IMR-90 (cell line): ENCODE measurements around the gene IGF2BP1. TPM values are rescaled to one million over a fixed set of nuclear protein-coding genes. Genes with fewer than 3 reads are reported as not detected.
"Not testable (repeated sequence)": the region's sequence is repeated elsewhere in the genome, so short reads cannot be mapped to it uniquely, and the experiment has no call there.

Experiments
- ATAC-seq: fragments of 200-7000 bp; cut with Tn5 transposase; 2 replicates; pipeline ENCODE4 v1.9.1; 2020; ENCODE audit warnings: low read depth, mild to moderate bottlenecking, moderate library complexity
- BruUV-seq: library from RNA; stranded (reverse); fragments of 400-500 nt; replicated peaks from 2 replicates; lab custom pipeline; 2021; lab: Mats Ljungman, UMichigan
- CTCF ChIA-PET: fragments of 300-600 bp; formaldehyde crosslinking; extraction: SDS; loops from one replicate; lab custom pipeline; 2021; ENCODE audit warnings: antibody characterized with exemption; lab: Yijun Ruan, JAX
- POLR2A ChIA-PET: fragments of 300-600 bp; sonication (Branson Sonifier 250); formaldehyde crosslinking; loops from one replicate; lab custom pipeline; 2022; ENCODE audit warnings: antibody characterized with exemption; ENCODE audit not compliant: unreplicated experiment; lab: Charles Lee
- DNase-seq: peaks from one replicate; pipeline ENCODE4 v3.0.0; 2013
- H2AFZ ChIP-seq: replicated peaks from 2 replicates; pipeline ENCODE3; 2013; ENCODE audit warnings: low read length, mild to moderate bottlenecking; ENCODE audit not compliant: poor library complexity
- H2AK5ac ChIP-seq: 2 replicates; pipeline ENCODE4 v1.6.1; 2013; ENCODE audit warnings: low read depth, low read length, inconsistent platforms
- H2AK9ac ChIP-seq: replicated peaks from 2 replicates; pipeline ENCODE3; 2013; ENCODE audit warnings: mild to moderate bottlenecking, low read depth, low read length, moderate library complexity; ENCODE audit not compliant: poor library complexity
- H2BK120ac ChIP-seq: 2 replicates; pipeline ENCODE4 v1.6.1; 2013; ENCODE audit warnings: low read depth, low read length, inconsistent platforms
- H2BK15ac ChIP-seq: 3 replicates; pipeline ENCODE4 v1.6.1; 2013; ENCODE audit warnings: low read depth, low read length, inconsistent platforms
- H2BK20ac ChIP-seq: 2 replicates; pipeline ENCODE4 v1.6.1; 2013; ENCODE audit warnings: low read depth, mild to moderate bottlenecking, inconsistent platforms, low read length, moderate library complexity
- H2BK5ac ChIP-seq: 2 replicates; pipeline ENCODE4 v1.6.1; 2013; ENCODE audit warnings: mild to moderate bottlenecking, low read depth, low read length, inconsistent platforms; ENCODE audit not compliant: poor library complexity, severe bottlenecking
- H3K14ac ChIP-seq: replicated peaks from 2 replicates; pipeline ENCODE4 v1.6.1; 2013; ENCODE audit warnings: low read depth, low read length, inconsistent platforms
- H3K18ac ChIP-seq: 2 replicates; pipeline ENCODE4 v1.6.1; 2013; ENCODE audit warnings: low read depth, low read length, control low read depth
- H3K23ac ChIP-seq: 2 replicates; pipeline ENCODE4 v1.6.1; 2013; ENCODE audit warnings: low read depth, low read length, inconsistent platforms
- H3K27ac ChIP-seq: 2 replicates; pipeline ENCODE4 v1.5.1; 2013; ENCODE audit warnings: mild to moderate bottlenecking, control low read depth, low read length; ENCODE audit not compliant: insufficient read depth
- H3K27me3 ChIP-seq: 2 replicates; pipeline ENCODE4 v1.6.1; 2013; ENCODE audit warnings: low read length; ENCODE audit not compliant: control insufficient read depth, insufficient read depth
- H3K36me3 ChIP-seq: 2 replicates; pipeline ENCODE4 v1.6.1; 2013; ENCODE audit warnings: low read length, mixed read lengths; ENCODE audit not compliant: control insufficient read depth, insufficient read depth
- H3K4ac ChIP-seq: 2 replicates; pipeline ENCODE4 v1.6.1; 2013; ENCODE audit warnings: low read depth, low read length, inconsistent platforms
- H3K4me1 ChIP-seq: 2 replicates; pipeline ENCODE4 v1.6.1; 2013; ENCODE audit warnings: low read length, mixed read lengths; ENCODE audit not compliant: control insufficient read depth, insufficient read depth
- H3K4me2 ChIP-seq: 2 replicates; pipeline ENCODE4 v1.6.1; 2013; ENCODE audit warnings: low read depth, mild to moderate bottlenecking, control low read depth, low read length, moderate library complexity
- H3K4me3 ChIP-seq: 2 replicates; pipeline ENCODE4 v1.5.1; 2013; ENCODE audit warnings: low read depth, mild to moderate bottlenecking, control low read depth, low read length, moderate library complexity; ENCODE audit not compliant: insufficient read depth
- H3K56ac ChIP-seq: 2 replicates; pipeline ENCODE4 v1.6.1; 2013; ENCODE audit warnings: low read length, inconsistent platforms; ENCODE audit not compliant: insufficient read depth; ENCODE audit errors: extremely low read depth
- H3K79me1 ChIP-seq, 2 experiments: 2 replicates each; pipeline ENCODE4 v1.6.1; 2013; ENCODE audit warnings: low read length in 2 of 2, inconsistent platforms in 1 of 2, low read depth in 1 of 2
- H3K9ac ChIP-seq: 2 replicates; pipeline ENCODE4 v1.6.1; 2013; ENCODE audit warnings: low read depth, low read length, control low read depth
- H3K9me1 ChIP-seq: 2 replicates; pipeline ENCODE4 v1.6.1; 2013; ENCODE audit warnings: low read length, inconsistent platforms; ENCODE audit not compliant: insufficient read depth
- H3K9me3 ChIP-seq: 2 replicates; pipeline ENCODE4 v1.6.1; 2013; ENCODE audit warnings: low read length; ENCODE audit not compliant: control insufficient read depth, insufficient read depth
- H4K20me1 ChIP-seq: 2 replicates; pipeline ENCODE4 v1.6.1; 2013; ENCODE audit warnings: low read length, inconsistent platforms; ENCODE audit not compliant: insufficient read depth
- H4K5ac ChIP-seq: 2 replicates; pipeline ENCODE4 v1.6.1; 2013; ENCODE audit warnings: mild to moderate bottlenecking, low read depth, low read length, control low read depth
- H4K8ac ChIP-seq, 2 experiments: 2 replicates each; pipeline ENCODE4 v1.6.1; 2013; ENCODE audit warnings: low read depth in 2 of 2, low read length in 2 of 2, control low read depth in 1 of 2, inconsistent platforms in 1 of 2
- H4K91ac ChIP-seq: 2 replicates; pipeline ENCODE4 v1.6.1; 2013; ENCODE audit warnings: low read depth, low read length, inconsistent platforms; ENCODE audit not compliant: insufficient read depth
- WGBS, 2 experiments: methylation state at CpG; one replicate each; pipeline versions ENCODE4 v1.1.5 to v1.1.7; 2013; ENCODE audit warnings: missing lambda C conversion rate in 2 of 2; ENCODE audit not compliant: insufficient read length in 1 of 2; ENCODE audit errors: extremely low coverage in 2 of 2; 5-methylcytosine and 5-hydroxymethylcytosine counted together
- dilution Hi-C: fragments of 300-500 bp; cut with HindIII; formaldehyde crosslinking; loops from one replicate; pipeline ENCODE4 v1.14.3; 2018; ENCODE audit warnings: low sequenced_read_pairs; ENCODE audit not compliant: unreplicated experiment
- in situ Hi-C: fragments of 300-500 bp; cut with MboI; formaldehyde crosslinking; loops from 3 replicates; pipeline ENCODE4 v1.14.3; 2019; ENCODE audit warnings: low sequenced_read_pairs, inconsistent platforms, mixed read lengths
- intact Hi-C: fragments of 100-400 bp; cut with micrococcal nuclease; formaldehyde crosslinking; loops from 2 replicates; pipeline ENCODE4 v1.10.0; 2022
- polyA plus RNA-seq, 3 experiments: library from polyadenylated mRNA; depleted of rRNA; stranded (reverse); fragments of >200 nt; gene quantifications; 2 replicates each; pipeline ENCODE4 v1.2.3, GENCODE V29; 2012; ENCODE audit warnings: low replicate concordance in 1 of 3
- total RNA-seq: library from RNA; depleted of rRNA; stranded (reverse); fragments of >200 nt; gene quantifications from 2 replicates; pipeline ENCODE4 v1.2.3, GENCODE V29; 2012

IGF2BP1 gene
- total and polyA plus RNA-seq, 2 of the 4 experiments (the other 2 are of a cell fraction) = 10.2 to 13.1 TPM

GRCh38 chr17:49085046-49085445 lies 87.9 kb downstream of the IGF2BP1 start:
- H3K9me3 ChIP-seq, H3K4me1 ChIP-seq, H3K4me2 ChIP-seq, H2BK20ac ChIP-seq, DNase-seq, H3K9me1 ChIP-seq, H3K9ac ChIP-seq, ATAC-seq, H3K23ac ChIP-seq, in situ Hi-C loops, H3K27ac ChIP-seq, H3K18ac ChIP-seq, H3K56ac ChIP-seq, intact Hi-C loops, BruUV-seq, H3K14ac ChIP-seq, H4K8ac ChIP-seq, H4K5ac ChIP-seq, H4K91ac ChIP-seq, POLR2A ChIA-PET, H2AK5ac ChIP-seq, H3K36me3 ChIP-seq, H2BK15ac ChIP-seq, H3K4me3 ChIP-seq, H3K4ac ChIP-seq, H2BK120ac ChIP-seq, H3K79me1 ChIP-seq, H2AFZ ChIP-seq, dilution Hi-C loops, CTCF ChIA-PET, H2BK5ac ChIP-seq, H2AK9ac ChIP-seq, H4K20me1 ChIP-seq: not testable (repeated sequence)
- WGBS, 2 experiments = no CpG with 5 or more reads among the region's 2 CpGs
- H3K27me3 ChIP-seq = peaks cover 21% of the 10 kb centered on the region
